Retinal pigment epithelial cell (primary cell): ENCODE data around the gene EMC6.
"Not testable (repeated sequence)": the region's sequence is repeated elsewhere in the genome, so short reads cannot be mapped to it uniquely, and the experiment has no call there.

Experiments
- DNase-seq: peaks from one replicate; pipeline ENCODE4 v3.0.0-alpha.2; 2010; ENCODE audit warnings: low read depth
- H3K4me3 ChIP-seq: 2 replicates; pipeline ENCODE4 v1.5.1; 2011; ENCODE audit warnings: mild to moderate bottlenecking, low read length, control low read depth, moderate library complexity
- CTCF ChIP-seq: conservative IDR thresholded peaks from 2 replicates; pipeline ENCODE4 v1.5.1; 2011; ENCODE audit warnings: low read depth, low read length, control low read depth, inconsistent platforms

Gene EMC6

GRCh38 chr17:3695723-3696411 is 27.3 kb downstream of the EMC6 start, which contains the start of gene P2RX5:
TSS of gene P2RX5 (minus strand) at chr17:3696155. CDS start at chr17:3696005, 150 bp downstream.
- no peak for DNase-seq
- H3K4me3 ChIP-seq: peak within 1 kb of the TSS; percentile 55
- no peak for TF ChIP-seq CTCF

- DNase-seq: no peak
- H3K4me3 ChIP-seq: no peak overlapping the region
- TF ChIP-seq CTCF: no peak
Observed at GRCh38 chr17:3697103-3697476, 28.5 kb downstream of the EMC6 start.

GRCh38 chr17:3698139-3698538 is 29.5 kb downstream of the EMC6 start:
- no peak overlapping the region for H3K4me3 ChIP-seq
- TF ChIP-seq CTCF: no peak
- no peak for DNase-seq

- TF ChIP-seq CTCF: no peak
- no peak for DNase-seq
- no peak overlapping the region for H3K4me3 ChIP-seq
Observed at GRCh38 chr17:3699951-3700350, 31.3 kb downstream of the EMC6 start.

GRCh38 chr17:3702041-3702539 is 33.5 kb downstream of the EMC6 start:
- DNase-seq, H3K4me3 ChIP-seq: not testable (repeated sequence)

- DNase-seq: no peak
Observed at GRCh38 chr17:3704931-3705717, 36.5 kb downstream of the EMC6 start.

GRCh38 chr17:3705718-3705984 is 37.0 kb downstream of the EMC6 start:
- not testable (repeated sequence) for H3K4me3 ChIP-seq, DNase-seq

More at GRCh38 chr17:3704931-3705717, 36.5 kb downstream of the EMC6 start:
- H3K4me3 ChIP-seq: no peak overlapping the region
- TF ChIP-seq CTCF: no peak

GRCh38 chr17:3708366-3708765 is 39.8 kb downstream of the EMC6 start:
- no peak for TF ChIP-seq CTCF
- no peak for DNase-seq
- H3K4me3 ChIP-seq: no peak overlapping the region
